Skeletal muscle tissue (tissue), 4 donors: ENCODE results near the gene DTNB. TPM values are rescaled to one million over a fixed set of nuclear protein-coding genes. Genes with fewer than 3 reads are reported as not detected.
"Not testable (repeated sequence)": the region's sequence is repeated elsewhere in the genome, so short reads cannot be mapped to it uniquely, and the experiment has no call there.

ENCODE experiments used
- H3K27ac ChIP-seq: one replicate; pipeline ENCODE4 v1.7.0; 2013; ENCODE audit warnings: mild to moderate bottlenecking, low read depth, low read length, inconsistent platforms
- H3K27me3 ChIP-seq, 3 donors: one replicate each; pipeline ENCODE4 v1.7.0; 2013; ENCODE audit warnings: low read length in 3 of 3; ENCODE audit not compliant: control insufficient read depth in 3 of 3, insufficient read depth in 3 of 3
- H3K36me3 ChIP-seq, 3 donors: one replicate each; pipeline ENCODE4 v1.7.0; 2013; ENCODE audit warnings: low read length in 3 of 3; ENCODE audit not compliant: control insufficient read depth in 3 of 3, insufficient read depth in 3 of 3
- H3K4me1 ChIP-seq, 3 donors: one replicate each; pipeline ENCODE4 v1.7.0; 2013; ENCODE audit warnings: low read length in 3 of 3, mild to moderate bottlenecking in 3 of 3; ENCODE audit not compliant: control insufficient read depth in 3 of 3, insufficient read depth in 3 of 3
- H3K4me3 ChIP-seq, 3 donors: one replicate each; pipeline ENCODE4 v1.7.0; 2013; ENCODE audit warnings: low read length in 3 of 3
- H3K9ac ChIP-seq, 3 donors: one replicate each; pipeline ENCODE4 v1.7.0; 2013; ENCODE audit warnings: low read length in 3 of 3, mild to moderate bottlenecking in 3 of 3, moderate library complexity in 2 of 3, low read depth in 1 of 3
- H3K9me3 ChIP-seq, 3 donors: one replicate each; pipeline ENCODE4 v1.7.0; 2013; ENCODE audit warnings: low read length in 3 of 3; ENCODE audit not compliant: control insufficient read depth in 3 of 3
- total RNA-seq: library from RNA; depleted of rRNA; stranded (reverse); fragments of >200 nt; gene quantifications from one replicate; pipeline ENCODE4 v1.2.3, GENCODE V29; 2014
- donor health status: Osteomylitis.

The DTNB gene
- total RNA-seq, 1 donor from 2014 or later = 3.1 TPM

DNA sequence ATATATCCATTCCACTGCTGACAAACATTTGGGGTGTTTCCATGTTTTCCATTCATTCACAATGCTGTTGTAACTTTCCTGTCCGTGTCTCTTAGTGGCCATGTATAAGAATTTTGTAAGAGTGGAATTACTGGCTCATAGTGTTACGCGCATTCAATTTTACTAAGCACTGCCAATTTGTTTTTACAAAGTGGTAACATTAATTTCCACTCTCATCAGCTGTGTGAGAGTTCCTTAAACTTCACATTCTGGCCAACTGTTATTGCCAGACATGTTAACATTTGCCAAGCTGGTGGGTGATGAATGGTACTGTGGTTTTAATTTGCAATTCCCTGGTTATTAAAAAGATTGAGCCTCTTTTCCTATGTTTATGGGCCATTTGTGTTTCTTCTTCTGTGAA lies 134.2 kb downstream of the DTNB start:
- Histone ChIP-seq H3K4me1 (no peaks in the 10 kb centered on the region), H3K27ac (no peak overlapping the region), H3K36me3 (no peaks in the 10 kb centered on the region), H3K9ac (no peak overlapping the region), H3K27me3 (no peaks in the 10 kb centered on the region), H3K4me3 (no peak overlapping the region), H3K9me3 (no peaks in the 10 kb centered on the region)

DNA sequence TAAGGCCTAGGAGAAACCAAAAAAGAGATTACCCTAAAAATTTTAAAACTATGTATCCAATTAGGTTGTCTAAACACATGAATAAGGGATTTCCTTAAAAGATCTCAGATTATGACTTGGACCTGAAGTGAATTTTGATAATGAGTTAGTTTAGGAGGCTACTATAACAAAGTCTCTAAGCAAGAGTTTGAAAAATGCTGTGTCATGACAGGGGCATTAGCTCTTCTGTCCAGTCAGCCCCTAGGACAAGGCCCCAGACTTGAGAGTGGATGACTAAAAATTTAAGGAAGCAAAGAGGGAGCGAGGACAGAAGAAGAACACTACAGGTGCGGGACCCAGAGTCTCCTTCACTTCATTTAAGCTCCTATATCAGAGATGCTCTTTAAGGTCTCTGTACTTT lies 135.9 kb downstream of the DTNB start:
- H3K4me1 ChIP-seq = no peaks in the 10 kb centered on the region
- no peaks in the 10 kb centered on the region for H3K36me3 ChIP-seq
- H3K4me3 ChIP-seq = no peak overlapping the region
- no peak overlapping the region for H3K9ac ChIP-seq
- no peaks in the 10 kb centered on the region for H3K9me3 ChIP-seq
- no peak overlapping the region for H3K27ac ChIP-seq
- no peaks in the 10 kb centered on the region for H3K27me3 ChIP-seq

DNA sequence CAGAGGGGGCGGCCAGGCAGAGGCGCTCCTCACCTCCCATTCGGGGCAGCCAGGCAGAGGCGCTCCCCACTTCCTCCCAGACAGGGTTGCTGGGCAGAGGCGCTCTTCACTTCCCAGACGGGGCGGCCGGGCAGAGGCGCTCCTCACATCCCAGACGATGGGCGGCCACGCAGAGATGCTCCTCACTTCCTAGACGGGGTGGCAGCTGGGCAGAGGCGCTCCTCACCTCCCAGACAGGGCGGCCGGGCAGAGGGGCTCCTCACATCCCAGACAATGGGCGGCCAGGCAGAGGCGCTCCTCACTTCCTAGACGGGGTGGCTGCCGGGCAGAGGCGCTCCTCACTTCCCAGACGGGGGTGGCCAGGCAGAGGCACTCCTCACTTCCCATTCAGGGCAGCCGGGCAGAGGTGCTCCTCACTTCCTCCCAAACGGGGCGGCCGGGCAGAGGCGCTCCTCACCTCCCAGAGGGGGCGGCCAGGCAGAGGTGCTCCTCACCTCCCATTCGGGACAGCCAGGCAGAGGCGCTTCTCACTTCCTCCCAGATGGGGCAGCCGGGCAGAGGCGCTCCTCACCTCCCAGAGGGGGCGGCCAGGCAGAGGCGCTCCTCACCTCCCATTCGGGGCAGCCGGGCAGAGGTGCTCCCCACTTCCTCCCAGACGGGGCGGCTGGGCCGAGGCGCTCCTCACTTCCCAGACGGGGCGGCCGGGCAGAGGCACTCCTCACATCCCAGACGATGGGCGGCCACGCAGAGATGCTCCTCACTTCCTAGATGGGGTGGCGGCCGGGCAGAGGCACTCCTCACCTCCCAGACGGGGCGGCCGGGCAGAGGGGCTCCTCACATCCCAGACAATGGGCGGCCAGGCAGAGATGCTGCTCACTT lies 137.7 kb downstream of the DTNB start:
- H3K27ac ChIP-seq, H3K9me3 ChIP-seq, H3K4me3 ChIP-seq, H3K36me3 ChIP-seq, H3K27me3 ChIP-seq, H3K4me1 ChIP-seq, H3K9ac ChIP-seq: not testable (repeated sequence)

DNA sequence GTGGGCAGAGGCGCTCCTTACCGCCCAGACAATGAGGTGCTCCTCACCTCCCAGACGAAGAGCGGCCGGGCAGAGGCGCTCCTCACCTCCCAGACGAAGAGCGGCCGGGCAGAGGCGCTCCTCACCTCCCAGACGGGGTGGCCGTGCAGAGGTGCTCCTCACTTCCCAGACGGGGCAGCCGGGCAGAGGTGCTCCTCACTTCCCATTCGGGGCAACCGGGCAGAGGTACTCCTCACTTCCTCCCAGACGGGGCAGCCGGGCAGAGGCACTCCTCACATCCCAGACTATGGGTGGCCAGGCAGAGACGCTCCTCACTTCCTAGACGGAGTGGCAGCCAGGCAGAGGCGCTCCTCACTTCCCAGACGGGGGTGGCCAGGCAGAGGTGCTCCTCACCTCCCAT lies 138.4 kb downstream of the DTNB start:
- H3K27me3 ChIP-seq, H3K27ac ChIP-seq, H3K36me3 ChIP-seq, H3K9ac ChIP-seq, H3K4me3 ChIP-seq, H3K4me1 ChIP-seq, H3K9me3 ChIP-seq: not testable (repeated sequence)

DNA sequence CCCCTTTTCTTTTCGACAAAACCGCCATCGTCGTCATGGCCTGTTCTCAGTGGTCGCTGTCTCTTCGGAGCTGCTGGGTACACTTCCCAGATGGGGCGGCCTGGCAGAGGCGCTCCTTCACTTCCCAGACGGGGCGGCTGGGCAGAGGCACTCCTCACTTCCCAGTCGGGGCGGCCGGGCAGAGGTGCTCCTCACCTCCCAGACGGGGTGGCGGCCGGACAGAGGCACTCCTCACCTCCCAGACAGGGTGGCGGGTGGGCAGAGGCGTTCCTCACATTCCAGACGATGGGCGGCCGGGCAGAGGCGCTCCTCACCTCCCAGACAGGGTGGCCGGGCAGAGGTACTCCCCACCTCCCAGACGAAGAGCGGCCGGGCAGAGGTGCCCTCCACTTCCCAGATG lies 138.9 kb downstream of the DTNB start:
- H3K27ac ChIP-seq = no peak overlapping the region
- no peak overlapping the region for H3K4me3 ChIP-seq
- no peaks in the 10 kb centered on the region for H3K4me1 ChIP-seq
- H3K36me3 ChIP-seq = no peaks in the 10 kb centered on the region
- no peak overlapping the region for H3K9ac ChIP-seq
- H3K27me3 ChIP-seq = no peaks in the 10 kb centered on the region
- H3K9me3 ChIP-seq = no peaks in the 10 kb centered on the region

DNA sequence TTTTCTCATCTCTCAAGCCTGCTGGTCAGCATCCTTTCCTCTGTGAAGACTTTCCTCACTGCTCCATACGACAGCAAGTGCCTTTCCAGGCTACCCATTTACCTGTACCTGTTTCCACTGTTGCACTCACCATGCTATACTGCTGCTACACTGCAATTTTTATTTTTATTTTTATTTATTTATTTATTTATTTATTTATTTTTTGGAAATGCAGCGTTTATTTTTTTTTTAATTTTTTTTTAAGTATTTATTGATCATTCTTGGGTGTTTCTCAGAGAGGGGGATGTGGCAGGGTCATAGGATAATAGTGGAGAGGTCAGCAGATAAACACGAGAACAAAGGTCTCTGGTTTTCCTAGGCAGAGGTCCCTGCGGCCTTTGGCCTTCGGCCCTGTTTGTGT lies 139.6 kb downstream of the DTNB start:
- not testable (repeated sequence) for H3K4me1 ChIP-seq, H3K9me3 ChIP-seq, H3K27me3 ChIP-seq, H3K9ac ChIP-seq, H3K27ac ChIP-seq, H3K36me3 ChIP-seq, H3K4me3 ChIP-seq

DNA sequence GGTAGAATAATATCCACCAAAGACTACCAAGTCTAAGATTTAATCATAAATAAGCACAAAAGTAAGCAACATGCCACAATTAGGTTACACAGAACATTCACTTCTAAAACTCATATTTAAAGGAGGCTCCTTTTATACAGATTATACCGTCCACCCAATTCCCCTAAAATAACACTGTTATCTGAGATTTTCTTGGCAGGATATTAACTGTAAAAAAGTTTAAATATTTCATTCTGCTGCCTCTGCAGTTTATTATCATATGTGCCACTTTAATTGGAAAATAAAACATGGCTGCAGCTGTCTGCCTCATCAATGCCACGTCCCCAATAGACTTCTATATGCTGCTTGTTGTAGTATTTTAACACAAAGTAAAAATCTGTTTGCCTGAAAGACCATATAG lies 140.9 kb downstream of the DTNB start:
- H3K9me3 ChIP-seq = no peaks in the 10 kb centered on the region
- no peaks in the 10 kb centered on the region for H3K27me3 ChIP-seq
- no peaks in the 10 kb centered on the region for H3K36me3 ChIP-seq
- H3K4me3 ChIP-seq = no peak overlapping the region
- no peaks in the 10 kb centered on the region for H3K4me1 ChIP-seq
- H3K27ac ChIP-seq = no peak overlapping the region
- no peak overlapping the region for H3K9ac ChIP-seq

DNA sequence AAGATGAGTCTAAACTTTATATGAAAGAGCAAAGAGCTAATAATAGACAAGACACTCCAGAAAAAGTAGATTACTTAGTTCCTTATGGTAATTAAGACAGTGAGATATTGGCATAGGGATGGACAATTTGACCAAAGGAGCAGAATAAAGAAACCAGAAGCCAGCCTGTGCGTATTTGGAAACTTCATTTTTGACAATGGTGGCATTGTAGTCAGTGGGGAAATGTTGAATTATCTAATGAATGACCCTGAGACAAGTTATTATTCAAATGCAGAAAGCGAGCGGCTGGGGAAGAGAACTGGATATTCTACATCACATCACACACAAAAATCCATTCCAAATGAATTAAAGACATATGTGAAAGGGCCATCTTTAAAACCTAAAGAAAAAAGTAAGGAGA lies 144.3 kb downstream of the DTNB start:
- no peaks in the 10 kb centered on the region for H3K9me3 ChIP-seq
- H3K4me3 ChIP-seq = no peak overlapping the region
- no peaks in the 10 kb centered on the region for H3K4me1 ChIP-seq
- H3K27ac ChIP-seq = no peak overlapping the region
- H3K9ac ChIP-seq = no peak overlapping the region
- H3K36me3 ChIP-seq = no peaks in the 10 kb centered on the region
- no peaks in the 10 kb centered on the region for H3K27me3 ChIP-seq

DNA sequence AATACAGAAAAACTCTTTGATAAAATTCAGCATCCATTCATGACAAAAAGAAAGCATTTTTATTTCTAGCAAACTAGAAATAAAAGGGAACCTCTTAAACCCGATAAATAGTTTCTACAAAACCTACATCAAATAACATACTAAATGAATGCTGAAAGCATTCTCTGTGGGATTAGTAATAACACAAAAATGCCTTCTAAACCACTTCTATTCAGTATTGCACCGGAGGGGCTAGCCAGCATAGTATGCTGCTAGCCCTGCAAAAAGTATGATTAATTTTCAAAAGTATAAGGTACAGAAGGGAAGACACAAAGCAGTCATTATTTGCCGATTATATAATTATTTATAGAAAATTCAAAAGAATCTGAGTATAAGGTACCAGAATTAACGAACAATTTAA lies 145.2 kb downstream of the DTNB start:
- Histone ChIP-seq H3K9ac (no peak overlapping the region), H3K27me3 (no peaks in the 10 kb centered on the region), H3K27ac (no peak overlapping the region), H3K4me1 (no peaks in the 10 kb centered on the region), H3K36me3 (no peaks in the 10 kb centered on the region), H3K4me3 (no peak overlapping the region), H3K9me3 (no peaks in the 10 kb centered on the region)

DNA sequence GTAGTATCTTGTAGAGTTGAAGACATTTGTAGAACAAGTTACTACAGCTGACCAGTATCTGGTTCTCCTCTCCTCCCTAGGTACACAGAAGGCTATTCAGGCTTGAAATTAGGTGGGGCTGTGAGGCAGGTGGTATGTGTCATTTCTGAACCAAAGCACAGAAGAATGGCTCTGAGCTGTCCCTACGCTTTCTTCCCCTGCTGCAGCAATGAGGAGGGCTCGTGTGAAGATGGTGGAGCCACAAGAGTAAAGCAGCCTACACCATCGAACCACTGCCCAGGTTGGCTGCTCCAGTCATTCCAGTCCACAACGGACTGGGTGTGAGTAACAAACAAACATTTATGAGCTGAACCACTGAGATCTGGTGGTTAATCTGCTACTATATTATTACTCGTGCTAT lies 148.9 kb downstream of the DTNB start:
- Histone ChIP-seq H3K27ac (no peak overlapping the region), H3K9ac (no peak overlapping the region), H3K9me3 (no peaks in the 10 kb centered on the region), H3K4me3 (no peak overlapping the region), H3K4me1 (peaks cover 0 to 4% (median 0%) of the 10 kb centered on the region in 3 donors), H3K27me3 (no peaks in the 10 kb centered on the region), H3K36me3 (no peaks in the 10 kb centered on the region)
